ENCODE measurements around the gene PPM1M. TPM values are rescaled to one million over a fixed set of nuclear protein-coding genes. Genes with fewer than 3 reads are reported as not detected.
"Not testable (repeated sequence)": the region's sequence is repeated elsewhere in the genome, so short reads cannot be mapped to it uniquely, and the experiment has no call there.

PPM1M gene
- polyA plus RNA-seq, 3 donors = 6.0 to 31.8 (median 18.1) TPM

DNA sequence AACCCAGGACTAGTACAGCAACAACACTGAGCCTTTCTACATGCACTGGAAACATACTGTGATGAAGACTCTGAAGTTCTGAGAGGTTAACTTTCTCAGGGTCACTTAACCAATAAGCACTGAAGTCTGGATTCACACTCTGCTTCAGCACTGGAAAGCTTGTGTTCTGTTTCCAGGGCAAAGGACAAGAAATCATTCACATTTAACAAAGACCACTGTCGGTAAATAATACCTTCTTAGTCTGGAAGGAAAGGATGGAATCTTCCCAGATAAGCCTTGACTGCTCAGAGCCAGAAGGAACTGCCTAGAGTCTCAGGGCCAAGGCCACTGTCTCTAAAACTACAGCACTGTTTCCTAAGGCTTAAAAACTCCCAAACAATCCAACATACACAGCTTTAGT, 37.7 kb downstream of the PPM1M start:
- WGBS, 3 donors = 44 to 75% (median 61%) methylated on average over 1 of the region's 1 CpG
- no peak overlapping the region for H3K27ac ChIP-seq (ENCODE audit: low read depth, low read length)

GRCh38 chr3:52284051-52284450, 38.5 kb downstream of the PPM1M start:
- H3K27ac ChIP-seq (ENCODE audit: low read depth, low read length) = not testable (repeated sequence)
- WGBS, 3 donors = 85 to 93% (median 89%) methylated on average over 4 of the region's 4 CpGs

GRCh38 chr3:52286777-52287110, 41.2 kb downstream of the PPM1M start:
- H3K27ac ChIP-seq (ENCODE audit: low read depth, low read length) = no peak overlapping the region
- WGBS, 3 donors = 57 to 68% (median 58%) methylated on average over 8 of the region's 8 CpGs

GRCh38 chr3:52288674-52289073, 43.1 kb downstream of the PPM1M start:
- H3K27ac ChIP-seq (ENCODE audit: low read depth, low read length) = no peak overlapping the region
- 90 to 93% (median 92%) methylated on average over 6 of the region's 6 CpGs for WGBS, 3 donors

GRCh38 chr3:52289338-52289746, 43.8 kb downstream of the PPM1M start:
- WGBS, 3 donors = 41 to 91% (median 91%) methylated on average over 1 of the region's 1 CpG
- no peak overlapping the region for H3K27ac ChIP-seq (ENCODE audit: low read depth, low read length)

GRCh38 chr3:52289747-52290595, 44.4 kb downstream of the PPM1M start:
- no peak overlapping the region for H3K27ac ChIP-seq (ENCODE audit: low read depth, low read length)
- WGBS, 3 donors = 30 to 87% (median 70%) methylated on average over 15 of the region's 15 CpGs

DNA sequence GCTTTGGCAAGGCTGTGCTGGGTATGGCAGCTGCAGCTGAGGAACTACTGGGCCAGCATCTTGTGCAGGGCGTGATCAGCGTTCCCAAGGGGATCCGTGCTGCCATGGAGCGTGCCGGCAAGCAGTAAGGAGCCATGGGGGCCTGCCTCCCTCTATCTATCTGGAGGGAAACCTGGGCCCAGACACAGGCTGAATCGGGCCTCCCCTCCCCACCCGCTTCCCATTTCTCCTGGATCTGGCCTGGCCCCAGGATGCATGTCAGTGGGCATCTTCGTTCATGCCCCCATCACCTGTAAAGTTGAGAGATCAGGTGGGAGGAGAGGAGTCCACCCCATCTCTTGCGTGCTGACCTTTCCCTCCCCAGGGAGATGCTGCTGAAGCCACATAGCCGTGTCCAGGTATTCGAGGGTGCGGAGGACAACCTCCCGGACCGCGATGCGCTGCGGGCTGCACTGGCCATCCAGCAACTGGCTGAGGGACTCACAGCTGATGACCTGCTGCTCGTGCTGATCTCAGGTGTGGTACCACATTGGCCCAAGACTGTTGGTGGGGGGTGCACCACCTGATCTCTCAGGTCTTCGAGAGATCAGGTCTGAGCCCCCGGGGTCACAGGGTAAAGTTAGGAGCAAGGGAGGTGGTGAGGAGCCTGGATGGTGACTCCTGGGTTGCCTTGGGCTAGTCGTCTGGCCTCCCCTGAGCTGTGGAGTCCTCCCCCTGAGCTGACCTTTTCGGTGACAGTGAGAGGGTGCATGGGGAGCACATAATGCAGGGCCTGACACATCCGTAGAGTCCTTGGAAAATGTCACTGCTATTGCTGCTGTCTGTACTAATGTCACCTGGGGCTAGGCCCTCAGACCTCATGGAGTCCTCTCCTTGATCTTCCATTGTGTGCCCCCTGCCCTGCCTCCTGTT, 45.3 kb downstream of the PPM1M start:
- WGBS, 3 donors = 54 to 93% (median 84%) methylated on average over 23 of the region's 23 CpGs
- no peak overlapping the region for H3K27ac ChIP-seq (ENCODE audit: low read depth, low read length)

DNA sequence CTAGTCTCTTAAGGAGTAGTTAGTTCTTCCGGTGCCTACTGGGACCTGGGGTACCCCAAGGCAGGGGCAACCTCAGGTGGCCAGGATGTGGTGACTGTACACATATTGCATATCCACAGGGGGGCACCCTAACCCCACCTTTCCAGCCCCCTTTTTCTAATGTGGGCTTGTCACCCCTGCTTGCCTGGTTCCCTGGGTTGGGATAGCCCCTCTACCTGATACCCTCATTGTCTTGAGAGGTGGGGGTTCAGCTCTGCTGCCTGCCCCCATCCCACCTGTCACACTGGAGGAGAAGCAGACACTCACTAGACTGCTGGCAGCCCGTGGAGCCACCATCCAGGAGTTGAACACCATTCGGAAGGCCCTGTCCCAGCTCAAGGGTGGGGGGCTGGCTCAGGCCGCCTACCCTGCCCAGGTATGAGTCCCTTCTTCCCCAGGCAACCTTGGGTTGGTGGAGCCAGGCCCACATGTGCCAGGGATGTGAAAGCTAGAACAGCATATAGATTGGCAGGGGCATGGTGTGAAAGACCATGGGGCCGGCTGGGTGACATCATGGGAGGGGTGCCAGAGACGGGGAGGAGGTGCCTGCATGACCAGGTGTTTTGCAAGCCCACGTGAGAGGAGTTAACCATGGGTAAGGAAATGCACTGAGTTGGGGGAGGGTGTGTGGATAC, 46.1 kb downstream of the PPM1M start:
- no peak overlapping the region for H3K27ac ChIP-seq (ENCODE audit: low read depth, low read length)
- WGBS, 3 donors = 54 to 81% (median 74%) methylated on average over 7 of the region's 7 CpGs

GRCh38 chr3:52292247-52293065, 46.9 kb downstream of the PPM1M start:
- no peak overlapping the region for H3K27ac ChIP-seq (ENCODE audit: low read depth, low read length)
- WGBS, 3 donors = 91 to 95% (median 93%) methylated on average over 20 of the region's 20 CpGs

- 85 to 90% (median 90%) methylated on average over 16 to 17 of the region's 17 CpGs for WGBS, 3 donors
- no peak overlapping the region for H3K27ac ChIP-seq (ENCODE audit: low read depth, low read length)
Measured at GRCh38 chr3:52293491-52294319, 48.1 kb downstream of the PPM1M start.

GRCh38 chr3:52294320-52295150, 49.0 kb downstream of the PPM1M start:
- 83 to 86% (median 84%) methylated on average over 11 of the region's 11 CpGs for WGBS, 3 donors
- H3K27ac ChIP-seq (ENCODE audit: low read depth, low read length) = no peak overlapping the region

GRCh38 chr3:52295671-52296208, 50.2 kb downstream of the PPM1M start:
- WGBS, 3 donors = 86 to 94% (median 89%) methylated on average over 5 of the region's 5 CpGs
- H3K27ac ChIP-seq (ENCODE audit: low read depth, low read length) = no peak overlapping the region

- 70 to 79% (median 75%) methylated on average over 11 of the region's 11 CpGs for WGBS, 3 donors
- H3K27ac ChIP-seq (ENCODE audit: low read depth, low read length) = no peak overlapping the region
Measured at GRCh38 chr3:52297242-52298148, 51.9 kb downstream of the PPM1M start.

DNA sequence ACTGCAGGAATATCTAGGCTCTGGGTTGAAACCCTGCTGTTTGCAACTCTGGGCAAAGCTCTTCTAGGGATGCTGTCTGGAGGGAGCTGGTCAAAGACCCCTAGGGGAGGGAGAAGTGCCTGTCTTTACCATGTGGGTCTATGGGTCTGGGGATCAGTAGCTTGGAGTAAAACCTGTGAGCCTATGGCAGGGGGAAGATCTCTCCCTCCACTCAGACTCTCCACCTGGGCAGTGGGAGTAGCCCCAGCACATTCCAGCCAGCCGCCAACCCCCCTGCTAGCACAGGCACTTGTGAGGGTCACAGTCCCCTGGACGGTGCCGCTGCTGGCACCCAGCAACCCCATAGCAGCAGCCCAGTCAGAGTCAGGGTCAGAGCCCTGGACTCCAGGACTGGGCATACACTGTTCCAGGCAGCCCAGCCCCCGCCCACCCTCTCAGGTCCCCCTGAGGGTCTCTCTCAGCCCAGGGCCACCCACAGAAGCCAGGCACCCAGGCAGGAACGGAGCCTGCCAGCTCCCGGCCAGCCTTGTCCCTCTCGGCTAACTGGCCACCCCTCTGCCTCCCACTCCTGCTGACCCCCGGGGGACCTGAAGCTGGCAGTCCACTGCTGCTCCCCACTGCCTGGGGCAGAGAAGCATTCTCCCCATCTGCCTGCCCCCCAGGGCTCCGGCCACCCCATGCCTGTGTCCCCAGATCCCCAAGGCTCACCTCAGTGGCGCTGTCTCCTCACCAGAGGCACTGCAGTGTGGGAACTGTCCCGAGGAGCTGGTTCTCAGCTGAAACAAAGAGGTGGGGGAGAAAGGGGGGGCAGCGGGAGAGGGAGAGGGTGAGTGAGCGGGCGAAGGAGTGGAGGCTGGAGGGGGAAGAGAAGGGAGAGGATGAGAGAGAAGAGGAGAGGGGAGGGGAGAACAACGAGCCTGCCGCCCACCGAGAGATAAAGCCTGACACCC, 52.9 kb downstream of the PPM1M start:
- no peak overlapping the region for H3K27ac ChIP-seq (ENCODE audit: low read depth, low read length)
- 31 to 46% (median 37%) methylated on average over 17 of the region's 17 CpGs for WGBS, 3 donors
